Left lung (tissue), 10 donors: ENCODE results near the gene CAMKK1. TPM values are rescaled to one million over a fixed set of nuclear protein-coding genes. Genes with fewer than 3 reads are reported as not detected.

Experiments
- ATAC-seq: fragments of 200-7000 bp; cut with Tn5 transposase; one replicate; pipeline ENCODE4 v1.9.1; 2020; ENCODE audit warnings: moderate library complexity
- DNase-seq, 4 donors: peaks; one replicate each; pipeline ENCODE4 v3.0.0-alpha.2; 2013 to 2020
- H3K27ac ChIP-seq, 2 donors: fragments of 200-600 bp; sonication (generic) in 1 of 2; one replicate each; pipeline versions ENCODE4 v1.5.0 to v1.8.0; 2020 to 2021
- H3K27me3 ChIP-seq, 2 donors: fragments of 200-600 bp; sonication (generic) in 1 of 2; one replicate each; pipeline versions ENCODE4 v1.5.0 to v1.8.0; 2020 to 2021
- H3K36me3 ChIP-seq, 2 donors: fragments of 200-600 bp; sonication (generic) in 1 of 2; one replicate each; pipeline versions ENCODE4 v1.5.0 to v1.8.0; 2020 to 2021
- H3K4me1 ChIP-seq, 2 donors: fragments of 200-600 bp; one replicate each; pipeline ENCODE4 v1.8.0; 2021
- H3K4me3 ChIP-seq, 2 donors: fragments of 200-600 bp; sonication (generic) in 1 of 2; one replicate each; pipeline versions ENCODE4 v1.5.0 to v1.8.0; 2020 to 2021; ENCODE audit warnings: mild to moderate bottlenecking in 1 of 2
- H3K9me3 ChIP-seq, 2 donors: fragments of 200-600 bp; sonication (generic) in 1 of 2; one replicate each; pipeline versions ENCODE4 v1.5.0 to v1.8.0; 2020 to 2021
- CTCF ChIP-seq, 2 donors: fragments of 200-600 bp; sonication (generic) in 1 of 2; IDR thresholded peaks; one replicate each; pipeline versions ENCODE4 v1.5.0 to v1.8.0; 2021; ENCODE audit warnings: antibody characterized with exemption in 2 of 2
- intact Hi-C, 2 donors: fragments of 100-400 bp; cut with DNase I; formaldehyde crosslinking; loops; one replicate each; pipeline versions ENCODE4 v1.11.2 to v1.14.2; 2022
- polyA plus RNA-seq, 6 donors: library from polyadenylated mRNA; unstranded; fragments of 120-200 nt; gene quantifications; one replicate each; pipeline ENCODE4 v1.2.1, GENCODE V29; 2013; ENCODE audit not compliant: insufficient read length in 6 of 6
- total RNA-seq, 2 donors: library from RNA; stranded (reverse); fragmentation: NEBNext Ultra II Directional; extraction: Animal tissue kit (Norgen Biotek cat#: 25700); gene quantifications; one replicate each; pipeline ENCODE4 v1.2.1, GENCODE V29; 2021
- donor health status: DM: no; HTN: yes; CAD: no.
- donor health status: DM: no; HTN: no; CAD: no.

The CAMKK1 gene
- total and polyA plus RNA-seq, 8 donors: 2.7 to 13.4 (median 3.9) TPM

DNA sequence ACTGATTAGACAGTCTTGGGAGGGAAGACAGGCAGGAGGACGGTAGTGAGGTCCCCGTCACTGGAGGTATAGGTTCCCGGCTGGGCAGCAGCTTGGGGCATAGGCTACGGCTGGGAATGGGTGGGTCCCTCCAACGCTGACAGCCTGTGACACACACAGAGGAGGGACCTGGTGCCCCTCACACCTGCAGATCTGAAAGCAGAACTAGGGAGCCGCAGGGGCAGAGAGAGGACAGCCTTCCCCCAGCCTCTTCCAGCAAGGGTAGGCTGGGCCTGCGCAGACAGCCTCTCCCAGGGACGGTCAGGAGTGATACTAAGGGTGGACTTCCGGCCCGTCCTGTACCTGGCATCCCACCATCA, 21.4 kb upstream of the CAMKK1 start:
- no peaks in the 10 kb centered on the region for H3K27me3 ChIP-seq
- H3K4me1 ChIP-seq: peaks cover 9 to 62% of the 10 kb centered on the region in 2 donors
- ATAC-seq (peak; percentile 5), DNase-seq (peak in 1 of 4 donors; percentile 47)
- TF ChIP-seq CTCF (IDR thresholded peaks at IDR 0.05): no peak
- intact Hi-C loops: loop anchor here in 1 of 2 donors (10.0 kb wide), 1 partner anchor 91 kb away; no protein-coding TSS in a partner anchor
- no peaks in the 10 kb centered on the region for H3K9me3 ChIP-seq
- H3K36me3 ChIP-seq: no peaks in the 10 kb centered on the region
- H3K4me3 ChIP-seq: peak overlapping the region in 1 of 2 donors; percentile 37
- peak overlapping the region in 1 of 2 donors; percentile 91 for H3K27ac ChIP-seq

DNA sequence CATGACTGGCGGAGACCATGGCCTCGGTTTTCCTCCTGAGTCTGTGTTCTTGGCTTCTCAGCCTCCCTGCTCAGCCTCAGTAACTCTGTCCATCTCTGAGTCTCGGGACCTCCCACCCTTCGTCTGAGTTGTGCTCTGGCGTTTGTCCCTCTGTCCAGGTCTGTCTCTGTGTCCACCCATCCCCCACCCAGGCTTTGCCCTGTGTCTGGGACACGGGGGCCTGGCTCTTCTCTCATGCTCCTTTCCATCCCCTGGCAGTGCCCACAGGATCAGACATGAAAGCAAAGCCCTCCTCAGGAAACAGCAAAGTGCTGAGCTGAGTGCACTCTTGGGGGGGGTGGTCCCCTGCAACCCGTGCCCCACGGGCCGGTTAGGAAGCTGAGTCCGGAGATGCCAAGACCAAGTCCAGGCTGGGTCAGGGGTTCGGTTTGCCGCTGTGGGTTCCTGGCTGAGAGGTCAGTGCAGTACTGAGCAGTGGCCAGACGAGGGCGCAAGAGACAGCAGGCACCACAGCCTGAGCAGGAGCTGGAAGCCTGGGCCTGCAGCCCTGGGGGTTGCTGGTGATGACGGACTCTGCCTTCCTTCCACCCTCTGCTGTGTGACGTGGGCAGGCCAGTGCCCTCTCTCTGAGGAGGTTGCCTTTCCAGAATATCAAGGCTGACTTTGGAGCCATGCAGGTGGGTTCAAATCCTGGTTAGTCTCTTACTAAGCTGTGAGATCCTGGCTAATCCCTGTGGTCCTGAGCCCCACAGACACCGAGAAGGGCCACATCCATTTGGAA, 20.9 kb upstream of the CAMKK1 start:
- no peaks in the 10 kb centered on the region for H3K27me3 ChIP-seq
- intact Hi-C loops: loop anchor here in 1 of 2 donors (10.0 kb wide), 1 partner anchor 91 kb away; no protein-coding TSS in a partner anchor

GRCh38 chr17:3912827-3913226, 20.0 kb upstream of the CAMKK1 start:
- DNase-seq: no peak
- ATAC-seq: no peak
- Histone ChIP-seq H3K36me3 (no peaks in the 10 kb centered on the region), H3K4me1 (peaks cover 9 to 62% of the 10 kb centered on the region in 2 donors), H3K9me3 (no peaks in the 10 kb centered on the region), H3K27ac (no peak overlapping the region), H3K4me3 (no peak overlapping the region), H3K27me3 (no peaks in the 10 kb centered on the region)
- TF ChIP-seq CTCF (IDR thresholded peaks at IDR 0.05): no peak
- intact Hi-C loops: loop anchor here in 1 of 2 donors (10.0 kb wide), 1 partner anchor 92 kb away; no protein-coding TSS in a partner anchor

More for the DNA sequence above, 20.9 kb upstream of the CAMKK1 start:
- peak; percentile 57 to 96 (median 81) for DNase-seq
- no peaks in the 10 kb centered on the region for H3K36me3 ChIP-seq
- H3K4me1 ChIP-seq: peaks cover 9 to 62% of the 10 kb centered on the region in 2 donors
- peak; percentile 97 for TF ChIP-seq CTCF (IDR thresholded peaks at IDR 0.05)
- no peaks in the 10 kb centered on the region for H3K9me3 ChIP-seq
- H3K27ac ChIP-seq: peak overlapping the region in 1 of 2 donors; percentile 91
- H3K4me3 ChIP-seq: peak overlapping the region in 1 of 2 donors; percentile 37
- ATAC-seq: peak; percentile 87

DNA sequence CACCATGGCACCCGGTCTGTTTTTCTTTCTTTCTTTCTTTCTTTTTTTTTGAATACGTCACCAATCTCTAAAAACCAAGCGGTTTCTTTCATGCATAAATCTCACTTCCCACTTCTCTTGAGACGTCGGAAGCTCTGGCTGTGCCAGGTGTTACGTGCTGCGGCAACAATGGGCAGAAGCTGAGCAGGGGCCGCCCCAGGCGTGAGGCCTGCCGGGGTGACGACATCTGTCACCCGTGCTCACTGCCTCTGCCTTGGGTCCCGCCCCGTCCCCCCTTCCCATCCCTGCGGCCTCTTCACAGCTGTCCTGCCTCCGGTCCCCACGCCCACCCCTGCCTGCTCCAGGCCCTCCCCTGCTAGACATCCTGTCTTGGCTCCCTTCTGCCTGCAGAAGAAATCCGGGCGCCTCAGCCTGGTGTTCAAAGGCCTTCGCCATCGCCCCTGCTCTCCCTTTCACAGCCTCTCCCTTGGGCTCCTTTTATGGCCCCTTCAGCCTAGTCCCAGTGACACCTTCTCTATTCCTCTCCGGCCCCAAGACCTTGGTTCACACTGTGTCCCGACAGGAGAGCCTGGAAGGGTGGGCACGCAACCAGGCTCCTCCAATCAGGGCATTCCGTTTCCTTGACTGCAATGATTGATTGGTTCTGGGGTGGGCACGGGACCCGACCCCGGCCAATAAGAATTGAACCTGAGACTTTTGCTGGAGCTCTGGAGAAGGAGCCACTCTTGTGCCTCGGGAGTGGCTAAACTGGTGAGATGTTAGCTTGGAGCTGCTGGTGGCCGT, 18.6 kb upstream of the CAMKK1 start:
- Histone ChIP-seq H3K4me3 (no peak overlapping the region), H3K36me3 (no peaks in the 10 kb centered on the region), H3K4me1 (peaks cover 3 to 49% of the 10 kb centered on the region in 2 donors), H3K27ac (peak overlapping the region in 1 of 2 donors; percentile 55), H3K9me3 (no peaks in the 10 kb centered on the region), H3K27me3 (no peaks in the 10 kb centered on the region)
- peak in 3 of 4 donors; percentile 61 to 86 (median 68) for DNase-seq
- peak; percentile 26 for ATAC-seq
- intact Hi-C loops: loop anchor here in 1 of 2 donors (10.0 kb wide), 1 partner anchor 93 kb away; no protein-coding TSS in a partner anchor
- no peak for TF ChIP-seq CTCF (IDR thresholded peaks at IDR 0.05)
